Astrocyte of the spinal cord (primary cell): Measurements from ENCODE around the gene NEK4.

ENCODE experiments used
- DNase-seq: peaks from one replicate; pipeline ENCODE4 v3.0.0; 2011; ENCODE audit warnings: low read depth, low spot score
- H3K4me3 ChIP-seq: 2 replicates; pipeline ENCODE4 v1.5.1; 2011; ENCODE audit warnings: low read depth, mild to moderate bottlenecking, low read length, moderate library complexity
- in situ Hi-C: cut with HindIII; loops from 2 replicates; pipeline ENCODE4 v1.10.0; 2017; ENCODE audit warnings: low sequenced_read_pairs
- TF ChIP-seq, protein P1 (sequence below): IDR thresholded peaks from 2 replicates; pipeline ENCODE4 v1.5.1; 2012; ENCODE audit warnings: low read depth, mild to moderate bottlenecking, low read length, inconsistent platforms

NEK4 gene

DNA sequence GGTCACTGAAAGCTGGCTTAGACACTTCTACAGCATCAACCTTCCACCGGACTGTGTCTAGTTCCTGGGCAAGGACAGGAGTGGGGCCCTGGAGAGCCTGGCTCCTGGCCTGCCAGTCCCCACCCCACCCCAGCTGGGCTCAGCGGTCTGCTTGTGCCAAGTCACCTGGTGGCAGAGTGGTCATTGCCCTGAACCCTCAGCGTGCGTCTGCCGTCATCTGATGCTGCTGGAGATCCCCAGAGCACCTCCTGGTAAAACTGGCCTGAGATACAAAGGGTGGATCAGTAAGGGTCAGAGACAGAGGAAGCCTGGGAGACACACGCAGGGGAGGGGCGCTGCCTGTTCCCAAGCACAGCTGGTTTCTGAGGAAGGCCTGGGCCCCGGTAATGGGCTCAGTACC lies 43.1 kb upstream of the NEK4 start:
- in situ Hi-C loops, result no loop called here
- DNase-seq, result no peak
- TF ChIP-seq, protein P1, sequence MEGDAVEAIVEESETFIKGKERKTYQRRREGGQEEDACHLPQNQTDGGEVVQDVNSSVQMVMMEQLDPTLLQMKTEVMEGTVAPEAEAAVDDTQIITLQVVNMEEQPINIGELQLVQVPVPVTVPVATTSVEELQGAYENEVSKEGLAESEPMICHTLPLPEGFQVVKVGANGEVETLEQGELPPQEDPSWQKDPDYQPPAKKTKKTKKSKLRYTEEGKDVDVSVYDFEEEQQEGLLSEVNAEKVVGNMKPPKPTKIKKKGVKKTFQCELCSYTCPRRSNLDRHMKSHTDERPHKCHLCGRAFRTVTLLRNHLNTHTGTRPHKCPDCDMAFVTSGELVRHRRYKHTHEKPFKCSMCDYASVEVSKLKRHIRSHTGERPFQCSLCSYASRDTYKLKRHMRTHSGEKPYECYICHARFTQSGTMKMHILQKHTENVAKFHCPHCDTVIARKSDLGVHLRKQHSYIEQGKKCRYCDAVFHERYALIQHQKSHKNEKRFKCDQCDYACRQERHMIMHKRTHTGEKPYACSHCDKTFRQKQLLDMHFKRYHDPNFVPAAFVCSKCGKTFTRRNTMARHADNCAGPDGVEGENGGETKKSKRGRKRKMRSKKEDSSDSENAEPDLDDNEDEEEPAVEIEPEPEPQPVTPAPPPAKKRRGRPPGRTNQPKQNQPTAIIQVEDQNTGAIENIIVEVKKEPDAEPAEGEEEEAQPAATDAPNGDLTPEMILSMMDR, result no peak

DNA sequence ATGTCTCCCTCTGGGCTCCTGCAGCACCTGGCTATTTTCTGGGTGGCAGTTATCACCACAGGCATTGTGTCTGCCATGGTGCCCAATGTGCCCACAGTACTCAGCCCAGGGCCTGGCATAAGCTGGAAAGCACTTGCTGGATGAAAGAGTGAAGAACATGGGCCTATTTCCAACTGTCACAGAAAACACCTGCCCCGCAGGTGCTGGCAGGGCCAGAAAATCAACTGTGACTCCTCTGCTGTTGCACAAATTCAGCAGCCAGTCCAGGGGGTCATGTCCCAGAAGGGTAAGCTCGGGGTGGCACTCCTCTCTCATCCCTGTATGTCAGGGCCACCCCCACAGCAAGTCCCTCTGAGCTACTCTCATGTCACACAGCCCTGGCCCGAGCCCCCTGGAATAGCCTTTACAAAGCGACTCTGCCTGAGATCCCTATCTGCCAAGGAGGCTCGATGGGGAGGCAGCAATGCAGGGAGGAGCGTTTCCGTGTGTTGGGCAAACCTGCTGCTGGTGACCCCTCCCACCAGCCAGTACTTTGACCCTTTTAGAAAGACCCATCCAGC lies 40.8 kb upstream of the NEK4 start:
- DNase-seq, result no peak
- in situ Hi-C loops, result no loop called here
- TF ChIP-seq, protein P1, result no peak

More for the DNA sequence above, 43.1 kb upstream of the NEK4 start:
- no peak overlapping the region for H3K4me3 ChIP-seq

DNA sequence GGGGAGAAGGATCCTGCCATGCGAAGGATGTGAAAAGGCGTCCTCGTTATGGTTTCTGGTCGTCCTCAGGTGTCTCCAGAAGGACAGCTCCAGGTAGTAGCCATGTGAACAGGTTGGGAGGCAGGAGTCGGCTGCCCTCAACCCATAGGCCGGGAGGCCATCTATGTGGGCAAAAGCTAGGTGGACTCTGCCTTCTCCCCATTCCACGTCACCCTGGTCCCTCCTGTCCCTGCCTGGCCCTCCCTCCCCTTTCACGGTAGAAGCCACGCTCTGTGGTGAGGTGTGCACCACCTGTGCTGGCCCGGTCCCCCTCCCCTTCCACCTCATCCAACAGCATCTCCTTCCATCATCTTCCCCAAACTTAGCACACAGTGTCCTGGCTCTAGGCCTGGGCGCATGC lies 40.2 kb upstream of the NEK4 start:
- in situ Hi-C loops, result no loop called here
- TF ChIP-seq, protein P1, result no peak

More for the DNA sequence above, 40.8 kb upstream of the NEK4 start:
- H3K4me3 ChIP-seq, result no peak overlapping the region

DNA sequence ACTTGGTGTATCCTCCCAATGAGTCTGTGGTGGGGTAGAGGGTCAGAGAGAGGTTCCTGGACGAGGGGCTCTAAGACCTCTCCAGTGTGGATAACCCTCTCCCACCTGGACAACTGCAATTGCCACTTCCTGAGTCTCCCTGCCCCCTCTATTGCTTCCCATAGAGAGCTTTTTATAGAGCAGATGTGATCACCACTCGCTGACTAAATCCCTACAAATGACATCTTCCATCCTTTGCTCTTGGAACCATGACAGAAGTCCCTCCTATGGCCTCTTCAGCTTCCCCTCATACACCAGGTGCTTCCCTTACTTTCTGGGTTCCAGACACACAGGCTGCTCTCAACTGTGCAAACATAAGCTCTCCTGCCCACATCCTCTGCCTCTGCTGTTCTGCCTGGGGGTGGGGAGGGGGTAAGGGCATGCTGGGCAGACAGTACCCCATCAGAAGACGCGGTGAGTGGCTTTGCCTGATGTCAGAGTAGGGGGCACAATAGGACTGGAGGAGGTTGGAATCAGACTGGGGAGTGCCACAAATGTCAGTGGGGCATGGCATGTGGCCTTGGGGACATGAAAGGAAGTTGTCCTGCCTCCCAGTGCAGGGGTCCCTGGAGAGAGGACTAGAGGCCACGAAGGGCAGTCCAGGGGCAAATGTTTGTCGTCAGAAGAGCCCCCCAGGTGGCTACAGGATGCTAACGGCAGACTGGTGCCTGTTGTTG lies 39.1 kb upstream of the NEK4 start:
- no peak overlapping the region for H3K4me3 ChIP-seq
- in situ Hi-C loops, result no loop called here
- TF ChIP-seq, protein P1, result no peak
- no peak for DNase-seq

More for the DNA sequence above, 40.2 kb upstream of the NEK4 start:
- no peak overlapping the region for H3K4me3 ChIP-seq
- DNase-seq, result no peak

DNA sequence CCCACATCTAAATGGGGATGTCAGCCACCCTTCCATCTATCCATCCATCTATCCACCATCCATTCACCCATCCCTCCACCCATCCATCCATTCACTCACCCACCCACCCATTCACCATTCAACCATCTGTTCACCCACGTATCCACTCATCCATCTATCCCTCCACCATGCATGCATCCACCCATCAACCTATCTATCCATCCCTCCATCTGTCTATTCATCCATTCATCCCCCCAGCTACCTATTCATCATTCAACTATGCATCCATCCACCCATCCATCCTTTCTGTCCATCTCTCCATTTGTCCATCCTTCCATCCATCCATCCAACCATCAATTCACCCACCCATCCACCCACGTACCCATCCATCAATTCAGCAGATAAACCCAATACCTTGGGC lies 38.4 kb upstream of the NEK4 start:
- TF ChIP-seq, protein P1, result no peak
- DNase-seq, result no peak

DNA sequence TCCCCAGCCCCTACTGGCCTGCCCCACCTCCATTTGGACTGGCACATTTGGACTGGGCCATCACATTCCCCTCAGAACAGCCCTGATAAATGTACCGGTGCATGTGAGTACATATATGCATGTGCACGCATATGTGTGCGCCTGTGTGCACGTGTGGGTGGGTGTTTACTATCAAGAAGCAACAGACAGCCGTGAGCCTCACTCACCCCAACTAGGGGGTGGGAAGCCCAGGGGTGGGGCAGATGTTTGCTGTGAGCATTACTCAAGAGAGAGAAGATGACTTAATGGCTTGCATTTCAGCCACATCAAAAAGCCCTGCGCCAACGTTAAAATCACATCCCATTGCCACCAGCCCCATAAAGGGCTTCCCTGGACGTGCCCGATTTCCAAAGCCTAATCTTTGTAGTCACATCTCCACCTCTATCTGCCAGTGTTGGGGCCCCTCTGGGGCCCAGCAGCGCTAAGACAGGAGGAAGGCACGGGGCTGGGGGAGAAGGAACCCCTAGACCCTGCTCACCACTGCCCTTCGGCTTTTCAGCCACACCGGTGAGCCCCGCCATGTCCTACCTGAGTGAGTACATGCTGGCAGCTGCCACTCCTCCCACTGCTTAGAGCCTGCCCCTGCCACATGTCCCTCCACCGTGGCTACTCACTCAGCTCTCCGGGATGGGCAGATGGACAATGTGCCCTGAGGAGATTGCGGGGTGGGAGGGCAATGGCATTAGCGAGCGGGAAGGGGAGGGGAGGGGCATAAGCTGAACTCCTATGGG lies 34.7 kb upstream of the NEK4 start:
- in situ Hi-C loops, result no loop called here
- no peak for DNase-seq
- no peak overlapping the region for H3K4me3 ChIP-seq
- TF ChIP-seq, protein P1, result no peak

More for the DNA sequence above, 38.4 kb upstream of the NEK4 start:
- no peak overlapping the region for H3K4me3 ChIP-seq
- in situ Hi-C loops, result no loop called here
